Panc1 (cell line): Measurements from ENCODE around the gene GID4. TPM values are rescaled to one million over a fixed set of nuclear protein-coding genes. Genes with fewer than 3 reads are reported as not detected.

Experiments
- ATAC-seq: fragments of 200-7000 bp; cut with Tn5 transposase; 2 replicates; pipeline ENCODE4 v1.9.1; 2020; ENCODE audit warnings: mild to moderate bottlenecking, moderate library complexity
- BruUV-seq: library from RNA; stranded (reverse); fragments of 400-500 nt; replicated peaks from 2 replicates; lab custom pipeline; 2021; lab: Mats Ljungman, UMichigan
- CTCF ChIA-PET: fragments of 300-600 bp; sonication (Branson Sonifier 250); formaldehyde crosslinking; loops from one replicate; lab custom pipeline; 2022; ENCODE audit warnings: antibody characterized with exemption; lab: Charles Lee
- POLR2A ChIA-PET: fragments of 300-600 bp; sonication (Branson Sonifier 250); formaldehyde crosslinking; loops from one replicate; lab custom pipeline; 2022; ENCODE audit warnings: antibody characterized with exemption; lab: Charles Lee
- DNase-seq: peaks from one replicate; pipeline ENCODE4 v3.0.0-alpha.2; 2010; ENCODE audit warnings: low read depth, low spot score
- H3K27ac ChIP-seq: 2 replicates; pipeline ENCODE4 v1.5.1; 2011; ENCODE audit warnings: mild to moderate bottlenecking, low read length, inconsistent platforms
- H3K27me3 ChIP-seq: fragments of 200-500 bp; sonication (Bioruptor generic); 2 replicates; pipeline ENCODE4 v1.6.0; 2014; ENCODE audit warnings: low read length, inconsistent platforms; ENCODE audit not compliant: control insufficient read depth, insufficient read depth
- H3K36me3 ChIP-seq: fragments of 200-500 bp; sonication (Bioruptor generic); 2 replicates; pipeline ENCODE4 v1.5.1; 2014; ENCODE audit warnings: inconsistent platforms, mild to moderate bottlenecking, low read length, moderate library complexity; ENCODE audit not compliant: control insufficient read depth, insufficient read depth
- H3K4me1 ChIP-seq: 2 replicates; pipeline ENCODE4 v1.5.1; 2011; ENCODE audit warnings: inconsistent platforms, mild to moderate bottlenecking, low read length, moderate library complexity; ENCODE audit not compliant: control insufficient read depth, insufficient read depth
- H3K4me3 ChIP-seq, 2 experiments: 2 replicates each; pipeline ENCODE4 v1.5.1; 2011 to 2012; ENCODE audit warnings: low read depth in 2 of 2, low read length in 2 of 2, mild to moderate bottlenecking in 2 of 2, inconsistent platforms in 1 of 2, moderate library complexity in 1 of 2
- H3K9me3 ChIP-seq: fragments of 200-500 bp; sonication (Bioruptor generic); 2 replicates; pipeline ENCODE4 v1.5.1; 2014; ENCODE audit warnings: low read depth, mild to moderate bottlenecking, inconsistent platforms, low read length, moderate library complexity; ENCODE audit not compliant: control insufficient read depth, insufficient read depth
- CTCF ChIP-seq: fragments of 450-650 bp; IDR thresholded peaks from 2 replicates; pipeline ENCODE4 v1.5.1; 2017; ENCODE audit warnings: mild to moderate bottlenecking
- POLR2AphosphoS5 ChIP-seq: IDR thresholded peaks from 2 replicates; pipeline ENCODE4 v1.6.1; 2012; ENCODE audit warnings: mild to moderate bottlenecking, low read depth, low read length, moderate library complexity
- REST ChIP-seq, 2 experiments: IDR thresholded peaks; 2 replicates each; pipeline ENCODE4 v1.6.1; 2011 to 2012; ENCODE audit warnings: low read depth in 2 of 2, control low read depth in 1 of 2, low read length in 1 of 2, mild to moderate bottlenecking in 1 of 2, moderate library complexity in 1 of 2; ENCODE audit not compliant: insufficient read depth in 1 of 2
- SIN3A ChIP-seq: IDR thresholded peaks from 2 replicates; pipeline ENCODE4 v1.6.1; 2012; ENCODE audit warnings: low read depth, mild to moderate bottlenecking, low read length, moderate library complexity, borderline replicate concordance; ENCODE audit not compliant: insufficient read depth
- TCF7L2 ChIP-seq: IDR thresholded peaks from 2 replicates; pipeline ENCODE4 v1.6.1; 2011; ENCODE audit warnings: mild to moderate bottlenecking, low read depth, low read length, inconsistent platforms
- in situ Hi-C: cut with HindIII; loops from 2 replicates; pipeline ENCODE4 v1.10.0; 2016; ENCODE audit warnings: low sequenced_read_pairs, low pct_unique_long_range_greater_than_20kb
- intact Hi-C: fragments of 100-400 bp; cut with micrococcal nuclease; formaldehyde crosslinking; loops from one replicate; pipeline ENCODE4 v1.10.0; 2022; ENCODE audit not compliant: unreplicated experiment
- total RNA-seq: library from RNA; stranded (reverse); gene quantifications from one replicate; pipeline ENCODE4 v1.2.1, GENCODE V29; 2021; ENCODE audit not compliant: unreplicated experiment

Gene GID4
- total RNA-seq, 1 experiment from 2014 or later: 11.1 TPM

DNA sequence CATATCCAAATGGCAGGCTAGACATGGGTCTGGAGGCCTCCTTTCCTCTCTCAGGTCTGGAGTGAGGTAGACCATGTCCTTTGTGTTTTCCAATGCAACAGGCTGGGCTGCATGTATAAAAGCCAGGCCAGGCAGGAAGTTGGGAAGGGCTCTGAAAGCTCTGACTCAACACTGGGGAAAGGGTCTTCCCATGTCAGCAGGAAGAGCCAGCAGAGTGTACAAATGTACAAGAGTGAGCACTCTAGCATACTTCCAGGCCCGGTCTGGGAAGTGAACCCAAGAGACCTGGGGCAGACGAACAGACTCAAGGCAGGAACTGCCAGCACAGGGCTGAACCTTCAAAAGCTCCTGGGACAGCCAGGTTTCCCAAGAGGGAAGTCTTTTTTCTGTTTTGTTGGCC lies 7.3 kb upstream of the GID4 start:
- ChIA-PET POLR2A (no interaction called here), CTCF (no interaction called here)
- ATAC-seq (no peak), DNase-seq (no peak)
- no peaks in the 10 kb centered on the region for H3K9me3 ChIP-seq
- intact Hi-C loops: loop anchor here (2.0 to 10.0 kb wide), 2 partner anchors 141 to 207 kb away; no protein-coding TSS in a partner anchor
- no peaks in the 10 kb centered on the region for H3K4me1 ChIP-seq
- no peak for TF ChIP-seq SIN3A
- no peak for TF ChIP-seq REST (IDR thresholded peaks at IDR 0.05; ENCODE audit: insufficient read depth in 1 of 2, low read depth in 2 of 2, low read length in 1 of 2)
- TF ChIP-seq CTCF: no peak
- no peak for TF ChIP-seq TCF7L2
- no peak for TF ChIP-seq POLR2AphosphoS5
- no TSS peak for BruUV-seq
- 0 out of 2 replicates have a peak overlapping the region, but pooled peaks have one; percentile 7 for H3K27ac ChIP-seq
- in situ Hi-C loops: no loop called here
- H3K27me3 ChIP-seq: no peaks in the 10 kb centered on the region
- H3K36me3 ChIP-seq: no peaks in the 10 kb centered on the region
- H3K4me3 ChIP-seq: no peak overlapping the region

GRCh38 chr17:18033442-18034099 lies 5.6 kb upstream of the GID4 start:
- Histone ChIP-seq H3K4me3 (no peak overlapping the region), H3K36me3 (no peaks in the 10 kb centered on the region; the same call in 1 of the 2 replicates), H3K9me3 (no peaks in the 10 kb centered on the region), H3K27ac (no peak overlapping the region), H3K4me1 (peaks cover 7% of the 10 kb centered on the region), H3K27me3 (no peaks in the 10 kb centered on the region)
- POLR2A ChIA-PET: no interaction called here
- CTCF ChIA-PET: interaction anchor here (0.6 to 1.2 kb wide), 2 partner anchors 35 to 112 kb away, joined by 3 to 4 read pairs; no protein-coding TSS in a partner anchor
- no TSS peak for BruUV-seq
- ATAC-seq (peak; percentile 96), DNase-seq (peak; percentile 68)
- TF ChIP-seq SIN3A (no peak), REST (IDR thresholded peaks at IDR 0.05; ENCODE audit: insufficient read depth in 1 of 2, low read depth in 2 of 2, low read length in 1 of 2) (no peak), CTCF (peak; percentile 29), TCF7L2 (no peak), POLR2AphosphoS5 (no peak)
- intact Hi-C loops (loop anchor here (2.0 to 10.0 kb wide), 2 partner anchors 143 to 209 kb away; no protein-coding TSS in a partner anchor), in situ Hi-C loops (no loop called here)
